ENCODE measurements around the gene HSP90B1.

The HSP90B1 gene

DNA sequence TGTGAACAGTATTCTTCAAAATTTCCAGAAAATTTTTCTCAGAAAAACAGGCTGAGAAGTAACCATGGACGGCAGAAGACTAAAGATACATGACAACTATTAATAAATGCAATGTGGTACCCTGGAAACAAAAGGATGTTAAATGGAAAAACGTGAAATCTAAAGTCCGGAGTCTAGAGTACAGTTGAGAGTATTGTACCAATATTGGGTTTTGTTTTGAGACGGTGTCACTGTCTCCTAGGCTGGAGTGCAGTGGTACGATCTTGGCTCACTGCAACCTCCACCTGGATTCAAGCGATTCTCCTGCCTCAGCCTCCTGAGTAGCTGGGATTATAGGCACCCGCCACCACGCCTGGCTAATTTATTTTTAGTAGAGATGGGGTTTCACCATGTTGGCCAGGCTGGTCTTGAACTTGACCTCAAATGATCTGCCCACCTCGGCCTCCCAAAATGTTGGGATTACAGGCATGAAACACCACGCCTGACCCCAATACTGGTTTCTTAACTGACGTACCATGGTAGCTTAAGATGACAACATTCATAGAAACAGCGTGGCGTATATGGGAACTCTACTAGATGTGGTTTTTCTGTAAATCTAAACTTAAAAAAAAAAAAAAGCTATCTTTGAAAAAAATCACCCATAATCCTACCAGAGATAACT lies 18.7 kb downstream of the HSP90B1 start:
- Histone ChIP-seq H3K36me3 (ENCODE audit: insufficient read depth, low read length) (peaks cover 47% of the 10 kb centered on the region), H3K9ac (ENCODE audit: low read depth, low read length) (no peak overlapping the region), H3K4me1 (ENCODE audit: insufficient read depth, low read length) (no peaks in the 10 kb centered on the region), H3K9me3 (ENCODE audit: control insufficient read depth, insufficient read depth, low read length) (no peaks in the 10 kb centered on the region)

DNA sequence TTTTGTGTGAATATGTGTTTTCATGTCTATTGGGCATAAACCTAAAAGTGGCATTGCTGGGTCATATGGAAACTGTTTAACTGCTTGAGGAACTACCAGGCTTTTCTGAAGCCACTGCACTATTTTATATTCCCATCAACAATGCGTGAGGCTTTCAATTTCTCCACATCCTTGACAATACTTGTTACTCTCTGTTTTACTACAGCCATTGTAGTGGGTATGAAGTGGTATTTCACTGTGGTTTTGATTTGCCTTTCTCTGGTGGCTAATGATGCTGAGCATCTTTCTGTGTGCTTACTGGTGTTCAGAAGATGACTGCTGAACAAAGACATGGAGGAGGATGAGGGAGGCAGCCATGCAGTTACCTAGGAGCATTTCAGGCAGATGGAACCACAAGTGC lies 22.3 kb downstream of the HSP90B1 start:
- H3K9ac ChIP-seq (ENCODE audit: low read depth, low read length), result no peak overlapping the region
- H3K36me3 ChIP-seq (ENCODE audit: insufficient read depth, low read length), result peaks cover 29% of the 10 kb centered on the region
- no peaks in the 10 kb centered on the region for H3K4me1 ChIP-seq (ENCODE audit: insufficient read depth, low read length)
- no peaks in the 10 kb centered on the region for H3K9me3 ChIP-seq (ENCODE audit: control insufficient read depth, insufficient read depth, low read length)

DNA sequence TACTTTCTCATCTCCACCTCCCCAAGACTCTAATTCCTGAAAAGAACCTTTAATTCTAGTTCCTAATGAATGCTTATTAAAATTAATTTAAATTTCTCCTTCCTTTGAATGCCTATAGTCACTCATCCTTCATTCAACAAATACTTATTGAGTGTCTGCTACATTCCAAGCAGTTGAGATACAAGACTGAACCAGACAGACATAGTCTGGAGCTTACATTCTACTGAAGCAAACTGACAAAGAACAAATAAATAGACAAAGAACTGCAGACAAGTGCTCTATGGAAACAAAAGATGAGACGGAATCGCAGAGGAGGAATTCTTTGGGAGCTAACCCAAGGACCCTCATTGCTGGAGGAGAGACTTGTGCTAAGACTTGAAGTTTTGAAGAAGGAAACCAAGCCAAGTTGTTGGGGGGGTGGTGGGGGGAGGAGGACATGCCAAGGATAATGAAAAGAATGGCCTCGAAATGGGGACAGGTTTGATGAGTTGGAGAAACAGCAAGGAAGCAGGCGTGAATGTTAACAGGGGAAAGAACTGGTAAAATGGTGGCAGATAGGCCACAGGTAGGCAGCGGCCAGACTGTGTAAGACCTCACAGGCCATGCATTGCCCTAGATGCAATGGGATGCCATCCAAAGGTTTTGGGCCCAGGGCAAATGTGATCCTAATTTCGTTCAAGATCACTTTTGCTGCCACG lies 25.8 kb downstream of the HSP90B1 start:
- H3K9ac ChIP-seq (ENCODE audit: low read depth, low read length), result peak overlapping the region; percentile 91
- peaks cover 23% of the 10 kb centered on the region for H3K36me3 ChIP-seq (ENCODE audit: insufficient read depth, low read length)
- H3K4me1 ChIP-seq (ENCODE audit: insufficient read depth, low read length), result no peaks in the 10 kb centered on the region
- H3K9me3 ChIP-seq (ENCODE audit: control insufficient read depth, insufficient read depth, low read length), result no peaks in the 10 kb centered on the region

DNA sequence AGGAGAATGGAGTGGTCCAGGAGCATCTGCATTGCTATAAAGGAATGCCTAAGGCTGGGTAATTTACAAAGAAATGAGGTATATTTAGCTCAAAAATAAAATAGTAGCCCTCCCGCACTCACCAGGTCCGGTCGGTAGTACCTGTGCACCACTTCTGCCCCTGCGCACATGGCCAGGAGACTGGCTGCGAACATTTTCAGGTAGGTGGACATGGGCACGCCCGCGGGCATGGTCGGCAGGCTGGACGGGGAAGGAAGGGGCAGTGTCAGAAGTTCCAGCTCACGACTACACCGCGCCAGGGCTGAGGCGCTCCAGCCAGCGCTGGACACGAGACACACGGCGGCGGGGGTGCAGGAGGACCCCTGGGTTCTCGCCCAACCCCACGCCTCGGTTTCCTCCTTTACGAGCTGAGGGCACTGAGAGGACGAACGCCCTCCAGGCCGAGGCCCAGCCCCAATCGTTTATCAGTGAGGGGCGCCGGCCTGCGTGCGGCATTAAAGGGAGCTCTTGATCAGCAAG lies 26.4 kb downstream of the HSP90B1 start:
- Histone ChIP-seq H3K9me3 (ENCODE audit: control insufficient read depth, insufficient read depth, low read length) (no peaks in the 10 kb centered on the region), H3K36me3 (ENCODE audit: insufficient read depth, low read length) (peaks cover 20% of the 10 kb centered on the region), H3K9ac (ENCODE audit: low read depth, low read length) (peak overlapping the region; percentile 91), H3K4me1 (ENCODE audit: insufficient read depth, low read length) (no peaks in the 10 kb centered on the region)

DNA sequence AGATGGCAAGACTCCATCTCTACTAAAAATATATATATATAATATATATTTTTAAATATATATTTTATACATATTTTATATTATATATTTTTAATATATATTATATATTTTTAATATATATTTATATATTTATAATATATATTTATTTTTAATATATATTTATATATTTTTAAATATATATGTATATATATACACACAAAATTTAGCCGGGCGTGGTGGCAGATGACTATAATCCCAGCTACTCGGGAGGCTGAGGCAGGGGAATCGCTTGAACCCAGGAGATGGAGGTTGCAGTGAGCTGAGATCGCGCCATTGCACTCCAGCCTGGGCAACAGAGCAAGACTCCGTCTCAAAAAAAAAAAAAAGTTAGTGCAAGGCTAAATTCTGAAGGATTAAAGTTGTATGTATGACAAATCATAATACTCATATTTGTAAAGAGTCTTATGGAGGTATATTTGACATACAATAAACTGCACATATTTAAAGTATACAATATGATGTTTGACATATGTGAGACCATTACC lies 27.7 kb downstream of the HSP90B1 start:
- peak overlapping the region; percentile 91; the same call in 1 of the 2 replicates for H3K9ac ChIP-seq (ENCODE audit: low read depth, low read length)

DNA sequence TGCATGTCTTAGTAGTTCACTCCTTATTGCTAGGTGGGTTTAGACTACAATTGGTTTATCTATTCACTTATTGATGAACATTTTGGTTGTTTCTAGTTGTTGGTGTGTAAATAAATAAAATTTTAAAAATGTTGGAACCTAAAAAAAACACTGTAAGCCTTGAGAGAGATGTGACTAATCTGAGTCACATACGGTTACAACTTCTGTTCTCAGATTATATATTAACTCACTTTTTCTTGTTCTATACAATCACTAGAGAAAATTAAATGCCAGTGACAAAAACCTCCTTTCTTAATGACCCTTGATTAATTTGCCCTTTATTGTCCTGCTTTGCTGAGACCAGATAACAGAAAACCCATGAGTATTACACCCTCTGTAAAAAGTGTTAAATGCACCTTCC lies 28.4 kb downstream of the HSP90B1 start:
- no peaks in the 10 kb centered on the region for H3K9me3 ChIP-seq (ENCODE audit: control insufficient read depth, insufficient read depth, low read length)
- H3K4me1 ChIP-seq (ENCODE audit: insufficient read depth, low read length), result no peaks in the 10 kb centered on the region
- H3K9ac ChIP-seq (ENCODE audit: low read depth, low read length), result no peak overlapping the region
- H3K36me3 ChIP-seq (ENCODE audit: insufficient read depth, low read length), result peaks cover 6% of the 10 kb centered on the region; the same call in 1 of the 2 replicates

More for the DNA sequence above, 27.7 kb downstream of the HSP90B1 start:
- no peaks in the 10 kb centered on the region for H3K9me3 ChIP-seq (ENCODE audit: control insufficient read depth, insufficient read depth, low read length)
- H3K36me3 ChIP-seq (ENCODE audit: insufficient read depth, low read length), result peaks cover 13% of the 10 kb centered on the region
- H3K4me1 ChIP-seq (ENCODE audit: insufficient read depth, low read length), result no peaks in the 10 kb centered on the region

DNA sequence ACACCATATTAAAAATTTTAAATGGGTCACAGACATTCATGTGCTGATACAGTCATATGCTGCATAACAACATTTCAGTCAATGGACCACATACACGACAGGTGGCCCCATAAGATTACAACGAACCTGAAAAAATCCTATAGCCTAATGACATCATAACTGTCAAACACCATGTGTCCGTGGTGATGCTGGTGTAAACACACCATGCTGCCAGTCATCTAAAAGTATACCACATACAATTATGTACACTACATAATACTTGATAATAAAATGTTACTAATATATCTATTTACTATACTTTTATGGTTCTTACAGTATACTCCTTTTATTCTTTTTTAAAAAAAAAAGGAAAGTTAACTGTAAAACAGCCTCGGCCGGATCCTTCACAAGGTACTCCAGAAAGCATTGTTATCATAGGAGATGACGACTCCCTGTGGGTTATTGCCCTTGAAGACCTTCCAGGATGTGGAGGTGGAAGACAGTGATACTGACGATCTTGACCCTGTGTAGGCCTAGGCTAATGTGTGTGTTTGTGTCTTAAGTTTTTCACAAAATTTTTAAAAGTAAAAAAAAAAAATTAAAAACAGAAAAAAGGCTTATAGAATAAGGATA lies 30.5 kb downstream of the HSP90B1 start:
- Histone ChIP-seq H3K36me3 (ENCODE audit: insufficient read depth, low read length) (no peaks in the 10 kb centered on the region), H3K4me1 (ENCODE audit: insufficient read depth, low read length) (peaks cover 5% of the 10 kb centered on the region; the same call in 1 of the 2 replicates), H3K9ac (ENCODE audit: low read depth, low read length) (no peak overlapping the region), H3K9me3 (ENCODE audit: control insufficient read depth, insufficient read depth, low read length) (no peaks in the 10 kb centered on the region)

DNA sequence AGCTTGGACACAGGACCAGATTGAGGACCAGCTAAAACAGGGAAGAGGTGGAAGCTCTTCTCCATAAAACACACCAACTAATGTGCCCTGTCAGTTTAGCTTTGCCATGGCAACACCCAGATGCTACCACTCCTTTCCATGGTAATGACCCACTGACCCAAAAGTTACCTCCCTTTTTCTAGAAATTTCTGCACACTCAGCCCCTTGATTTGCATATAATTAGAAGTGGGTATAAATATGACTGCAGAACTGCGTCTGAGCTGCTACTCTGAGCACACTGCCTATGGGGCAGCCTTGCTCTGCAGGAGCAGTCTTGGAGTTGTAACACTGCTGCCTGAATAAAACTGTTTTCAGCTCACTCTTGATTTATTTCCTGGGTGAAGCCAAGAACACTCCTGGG lies 32.3 kb downstream of the HSP90B1 start:
- H3K9me3 ChIP-seq (ENCODE audit: control insufficient read depth, insufficient read depth, low read length), result no peaks in the 10 kb centered on the region
- peaks cover 5% of the 10 kb centered on the region; the same call in 1 of the 2 replicates for H3K4me1 ChIP-seq (ENCODE audit: insufficient read depth, low read length)
- no peak overlapping the region for H3K9ac ChIP-seq (ENCODE audit: low read depth, low read length)
- H3K36me3 ChIP-seq (ENCODE audit: insufficient read depth, low read length), result no peaks in the 10 kb centered on the region

DNA sequence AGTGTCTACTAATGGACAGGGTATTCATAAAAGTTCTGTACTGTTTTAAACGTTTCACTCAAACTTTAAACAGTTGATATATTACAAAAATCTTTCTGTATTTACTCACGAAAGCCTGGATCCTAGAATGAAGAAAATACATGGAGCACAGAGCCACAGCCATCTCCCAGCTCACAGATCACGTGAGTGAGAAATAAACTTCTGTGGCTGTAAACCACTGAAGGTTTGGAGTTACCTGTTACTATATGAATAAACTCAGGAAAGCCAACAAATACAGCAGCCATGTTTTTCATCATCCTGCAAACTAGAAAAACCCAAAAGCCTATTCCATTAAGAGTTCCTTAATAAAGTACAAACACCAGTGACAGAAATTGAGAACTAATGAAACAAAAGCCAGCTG lies 34.6 kb downstream of the HSP90B1 start:
- Histone ChIP-seq H3K36me3 (ENCODE audit: insufficient read depth, low read length) (no peaks in the 10 kb centered on the region), H3K9ac (ENCODE audit: low read depth, low read length) (peak overlapping the region; percentile 85), H3K9me3 (ENCODE audit: control insufficient read depth, insufficient read depth, low read length) (no peaks in the 10 kb centered on the region), H3K4me1 (ENCODE audit: insufficient read depth, low read length) (peaks cover 5% of the 10 kb centered on the region; the same call in 1 of the 2 replicates)

DNA sequence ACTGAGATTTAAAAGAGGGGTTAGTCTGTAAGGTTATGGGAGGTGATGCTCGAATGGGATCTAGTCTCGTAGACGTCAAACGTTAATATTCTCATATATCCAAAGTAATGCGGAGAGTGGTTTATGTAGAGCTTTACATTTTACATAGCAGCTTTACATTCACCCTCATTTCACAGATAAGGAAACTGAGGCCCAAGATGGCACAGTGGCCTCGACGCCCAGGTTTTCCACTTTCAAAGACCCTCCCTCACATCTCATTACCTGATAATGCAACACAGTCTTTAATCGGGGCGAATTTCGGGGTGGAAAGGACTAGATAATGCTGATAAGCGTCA lies 35.0 kb downstream of the HSP90B1 start:
- Histone ChIP-seq H3K4me1 (ENCODE audit: insufficient read depth, low read length) (peaks cover 5% of the 10 kb centered on the region; the same call in 1 of the 2 replicates), H3K9me3 (ENCODE audit: control insufficient read depth, insufficient read depth, low read length) (no peaks in the 10 kb centered on the region), H3K36me3 (ENCODE audit: insufficient read depth, low read length) (no peaks in the 10 kb centered on the region), H3K9ac (ENCODE audit: low read depth, low read length) (peak overlapping the region; percentile 85)

DNA sequence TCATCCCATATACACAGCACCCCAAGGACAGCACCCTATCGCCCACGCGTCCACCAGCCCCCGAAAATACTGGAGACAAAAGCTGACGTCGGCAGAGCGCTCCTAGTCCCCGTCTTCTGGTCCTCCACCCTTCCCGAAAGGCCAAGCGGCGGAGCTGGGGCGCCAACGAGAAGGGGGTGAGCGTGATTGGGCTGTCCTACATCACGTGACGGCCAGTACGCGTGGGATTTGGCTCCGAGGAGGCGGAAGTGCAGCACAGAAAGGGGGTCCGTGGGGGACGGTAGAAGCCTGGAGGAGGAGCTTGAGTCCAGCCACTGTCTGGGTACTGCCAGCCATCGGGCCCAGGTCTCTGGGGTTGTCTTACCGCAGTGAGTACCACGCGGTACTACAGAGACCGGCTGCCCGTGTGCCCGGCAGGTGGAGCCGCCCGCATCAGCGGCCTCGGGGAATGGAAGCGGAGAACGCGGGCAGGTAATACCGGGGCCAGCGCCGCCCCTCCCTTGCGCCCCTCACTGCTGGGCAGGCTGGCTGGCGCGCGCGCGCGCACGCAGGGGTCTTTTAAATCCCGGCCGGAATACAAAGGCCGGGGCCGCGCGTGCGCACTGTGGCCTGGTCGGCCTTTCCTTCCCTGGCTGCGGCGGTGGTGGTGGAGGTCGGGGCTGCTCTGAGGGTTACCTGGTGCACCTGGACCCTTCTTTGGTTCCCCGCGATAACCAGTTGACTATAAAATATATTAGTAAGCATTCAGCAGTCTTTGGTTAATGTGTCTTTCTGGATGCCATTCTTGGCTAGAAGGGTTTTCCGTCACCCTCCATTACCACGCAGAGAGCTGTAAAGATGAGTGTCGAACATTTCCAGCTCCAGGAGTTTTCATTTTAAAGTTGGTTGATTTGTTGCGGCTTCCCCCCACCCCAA lies 35.6 kb downstream of the HSP90B1 start, which contains the start of gene TDG:
Gene TDG (plus strand): TSS at position 283 of the 915 bp plus-strand sequence. CDS start 166 bp downstream, at position 449.
- Histone ChIP-seq H3K9ac (ENCODE audit: low read depth, low read length) (peak within 1 kb of the TSS; percentile 85), H3K36me3 (ENCODE audit: insufficient read depth, low read length) (no peaks in the 10 kb centered on the region), H3K4me1 (ENCODE audit: insufficient read depth, low read length) (peaks cover 5% of the 10 kb centered on the region; the same call in 1 of the 2 replicates), H3K9me3 (ENCODE audit: control insufficient read depth, insufficient read depth, low read length) (no peaks in the 10 kb centered on the region)

DNA sequence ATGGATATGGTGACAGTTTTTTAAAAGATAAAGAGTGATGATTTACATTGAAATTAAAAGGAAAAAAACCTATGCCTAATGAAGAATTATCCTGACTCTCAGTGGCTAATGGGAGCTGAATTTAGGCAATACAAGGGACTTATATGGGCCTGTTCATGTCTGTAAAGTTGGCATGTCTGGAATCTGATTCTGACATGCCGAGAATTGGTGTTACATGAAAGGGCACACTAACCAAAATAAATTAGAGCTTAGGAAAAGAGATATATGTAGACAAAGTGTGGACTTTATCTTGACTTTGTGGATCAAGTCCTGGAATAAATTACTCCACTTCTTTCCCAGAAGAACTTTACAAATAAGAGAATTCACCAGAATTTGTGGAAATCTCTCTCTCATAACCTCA lies 36.5 kb downstream of the HSP90B1 start:
- Histone ChIP-seq H3K36me3 (ENCODE audit: insufficient read depth, low read length) (no peaks in the 10 kb centered on the region), H3K9me3 (ENCODE audit: control insufficient read depth, insufficient read depth, low read length) (no peaks in the 10 kb centered on the region), H3K4me1 (ENCODE audit: insufficient read depth, low read length) (peaks cover 5% of the 10 kb centered on the region; the same call in 1 of the 2 replicates), H3K9ac (ENCODE audit: low read depth, low read length) (peak overlapping the region; percentile 85)

DNA sequence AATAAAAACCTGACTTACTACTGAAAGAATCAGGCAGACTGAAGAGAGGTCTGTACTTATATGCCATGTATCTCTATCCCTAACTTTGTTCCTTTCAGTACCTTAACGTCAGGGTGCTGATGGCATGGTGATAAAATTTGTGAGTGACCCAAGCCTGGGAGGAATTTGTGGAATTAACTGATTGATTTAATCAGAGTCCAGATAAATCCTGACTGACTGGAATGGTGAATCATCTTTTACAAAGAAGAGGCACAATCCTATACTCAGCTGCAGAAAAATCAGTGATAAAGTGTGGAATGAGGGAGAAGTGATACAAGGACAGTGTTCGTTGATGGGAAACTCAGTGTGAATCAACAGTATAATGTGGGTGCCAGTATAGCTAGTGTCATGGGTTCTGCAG lies 39.2 kb downstream of the HSP90B1 start:
- H3K4me1 ChIP-seq (ENCODE audit: insufficient read depth, low read length), result peaks cover 3% of the 10 kb centered on the region; the same call in 1 of the 2 replicates
- H3K9me3 ChIP-seq (ENCODE audit: control insufficient read depth, insufficient read depth, low read length), result no peaks in the 10 kb centered on the region
- no peak overlapping the region for H3K9ac ChIP-seq (ENCODE audit: low read depth, low read length)
- peaks cover 3% of the 10 kb centered on the region; the same call in 1 of the 2 replicates for H3K36me3 ChIP-seq (ENCODE audit: insufficient read depth, low read length)
